ENCODE results near the gene CNN2.
A peak's percentile ranks its signal among the peaks of the same experiment; 100 is the strongest.
"Not testable (repeated sequence)": the region's sequence is repeated elsewhere in the genome, so short reads cannot be mapped to it uniquely, and the experiment has no call there.

The CNN2 gene

GRCh38 chr19:1012334-1012733 is 14.1 kb upstream of the CNN2 start:
- DNase-seq, result no peak

GRCh38 chr19:1013218-1013617 is 13.2 kb upstream of the CNN2 start:
- DNase-seq, result no peak

GRCh38 chr19:1014161-1015060 is 12.0 kb upstream of the CNN2 start:
- no peak for DNase-seq

- no peak for DNase-seq
These were observed 11.2 kb upstream of the CNN2 start for GRCh38 chr19:1015061-1015781.

GRCh38 chr19:1015782-1016646 is 10.4 kb upstream of the CNN2 start:
- no peak for DNase-seq

GRCh38 chr19:1016647-1017114 is 9.7 kb upstream of the CNN2 start:
- no peak for DNase-seq

GRCh38 chr19:1017115-1017905 is 9.1 kb upstream of the CNN2 start:
- DNase-seq, result no peak

- no peak for DNase-seq
These were observed 8.5 kb upstream of the CNN2 start for GRCh38 chr19:1017906-1018305.

- DNase-seq, result no peak
These were observed 8.0 kb upstream of the CNN2 start for GRCh38 chr19:1018393-1018792.

- DNase-seq, result no peak
These were observed 7.3 kb upstream of the CNN2 start for GRCh38 chr19:1018932-1019615.

GRCh38 chr19:1019616-1019961 is 6.8 kb upstream of the CNN2 start:
- DNase-seq, result no peak

- DNase-seq, result no peak
These were observed 6.2 kb upstream of the CNN2 start for GRCh38 chr19:1019980-1020867.

GRCh38 chr19:1020868-1021425 is 5.5 kb upstream of the CNN2 start, which contains the start of gene TMEM259:
TMEM259 (minus strand) TSS chr19:1021123; CDS start chr19:1020996, 127 bp downstream.
- DNase-seq, result peak; percentile 96 to 98

GRCh38 chr19:1023883-1024188 is 2.6 kb upstream of the CNN2 start:
- DNase-seq, result not testable (repeated sequence)

- DNase-seq, result not testable (repeated sequence)
These were observed 1.3 kb upstream of the CNN2 start for GRCh38 chr19:1025080-1025479.

GRCh38 chr19:1026783-1027649 is 608 bp downstream of the CNN2 start:
- DNase-seq, result no peak

- no peak for DNase-seq
These were observed 1.2 kb downstream of the CNN2 start for GRCh38 chr19:1027650-1028061.

GRCh38 chr19:1028062-1028926 is 1.9 kb downstream of the CNN2 start:
- no peak for DNase-seq
